HepG2 (cell line): ENCODE results near the gene RNPS1. TPM values are rescaled to one million over a fixed set of nuclear protein-coding genes. Genes with fewer than 3 reads are reported as not detected.

Source experiments
- FOXJ3 ChIP-seq: sonication (generic); formaldehyde crosslinking; IDR thresholded peaks from 2 replicates; pipeline ENCODE4 v1.4.0; 2020; ENCODE audit warnings: missing genetic modification reagents, mild to moderate bottlenecking, borderline replicate concordance
- MEF2D ChIP-seq: sonication (generic); formaldehyde crosslinking; IDR thresholded peaks from 2 replicates; pipeline ENCODE4 v1.5.1; 2020; ENCODE audit warnings: mild to moderate bottlenecking, missing genetic modification reagents
- MIER2 ChIP-seq: IDR thresholded peaks from 2 replicates; pipeline ENCODE4 v1.6.1; 2016; ENCODE audit warnings: missing biosample characterization, missing genetic modification reagents
- MIER3 ChIP-seq: IDR thresholded peaks from 2 replicates; pipeline ENCODE4 v1.6.1; 2016; ENCODE audit warnings: missing compliant biosample characterization, borderline replicate concordance
- NFYB ChIP-seq: sonication (generic); formaldehyde crosslinking; IDR thresholded peaks from 2 replicates; pipeline ENCODE4 v1.4.0; 2020; ENCODE audit warnings: missing genetic modification reagents
- NFYC ChIP-seq: IDR thresholded peaks from 2 replicates; pipeline ENCODE4 v1.6.1; 2016; ENCODE audit warnings: missing genetic modification reagents, missing compliant biosample characterization
- RFXANK ChIP-seq: IDR thresholded peaks from 2 replicates; pipeline ENCODE4 v1.6.1; 2016
- SP4 ChIP-seq: sonication (generic); formaldehyde crosslinking; IDR thresholded peaks from 2 replicates; pipeline ENCODE4 v1.8.1; 2023; ENCODE audit warnings: mild to moderate bottlenecking, missing genetic modification reagents
- TOE1 ChIP-seq: sonication (generic); formaldehyde crosslinking; IDR thresholded peaks from 2 replicates; pipeline ENCODE4 v1.4.0; 2020; ENCODE audit warnings: mild to moderate bottlenecking, missing genetic modification reagents
- ZFP90 ChIP-seq: sonication (generic); formaldehyde crosslinking; IDR thresholded peaks from 2 replicates; pipeline ENCODE4 v1.8.0; 2022; ENCODE audit warnings: missing genetic modification reagents, mild to moderate bottlenecking, inconsistent platforms, borderline replicate concordance
- ZNF138 ChIP-seq: sonication (generic); formaldehyde crosslinking; IDR thresholded peaks from 2 replicates; pipeline ENCODE4 v1.5.0; 2020; ENCODE audit warnings: mild to moderate bottlenecking, low read depth, missing genetic modification reagents
- ZNF33A ChIP-seq: sonication (generic); formaldehyde crosslinking; IDR thresholded peaks from 2 replicates; pipeline ENCODE4 v1.5.1; 2020; ENCODE audit warnings: missing genetic modification reagents, mild to moderate bottlenecking, moderate library complexity, borderline replicate concordance
- ZNF549 ChIP-seq: sonication (generic); formaldehyde crosslinking; IDR thresholded peaks from 2 replicates; pipeline ENCODE4 v1.5.0; 2020; ENCODE audit warnings: missing genetic modification reagents
- ZNF614 ChIP-seq: IDR thresholded peaks from 2 replicates; pipeline ENCODE4 v1.6.1; 2018; ENCODE audit warnings: missing biosample characterization, missing genetic modification reagents, inconsistent platforms, borderline replicate concordance
- ZNF670 ChIP-seq: sonication (generic); formaldehyde crosslinking; IDR thresholded peaks from 2 replicates; pipeline ENCODE4 v1.8.0; 2022; ENCODE audit warnings: mild to moderate bottlenecking, missing genetic modification reagents, borderline replicate concordance
- ZNF775 ChIP-seq: sonication (generic); formaldehyde crosslinking; IDR thresholded peaks from 2 replicates; pipeline ENCODE4 v1.4.0; 2020; ENCODE audit warnings: missing genetic modification reagents, mild to moderate bottlenecking, moderate library complexity, borderline replicate concordance
- ZNF839 ChIP-seq: sonication (generic); formaldehyde crosslinking; IDR thresholded peaks from 2 replicates; pipeline ENCODE4 v1.4.0; 2020; ENCODE audit warnings: missing genetic modification reagents, mild to moderate bottlenecking, borderline replicate concordance
- polyA plus RNA-seq, 8 experiments: library from polyadenylated mRNA; depleted of rRNA in 3 of 8; stranded (reverse) in 7 of 8; unstranded in 1 of 8; fragments of >200 nt; fragmentation: Illumina TruSeq in 4 of 8; extraction: Trizol in 4 of 8; gene quantifications; 2 replicates each; pipeline versions ENCODE4 v1.2.1 to v1.2.3, GENCODE V29; 2011 to 2016; ENCODE audit warnings: low read depth in 4 of 8, missing spikeins in 1 of 8, mixed read lengths in 1 of 8; ENCODE audit not compliant: insufficient read depth in 1 of 8
- total RNA-seq, 5 experiments: library from RNA; depleted of rRNA; stranded (reverse); fragments of >200 nt; fragmentation: Illumina TruSeq; extraction: Trizol; gene quantifications; 2 replicates each; pipeline ENCODE4 v1.2.3, GENCODE V29; 2016; ENCODE audit warnings: low read depth in 1 of 5
- TF ChIP-seq, protein P1 (sequence below): sonication (generic); formaldehyde crosslinking; IDR thresholded peaks from 2 replicates; pipeline ENCODE4 v1.5.0; 2020; ENCODE audit warnings: missing genetic modification reagents
- TF ChIP-seq, protein P2 (sequence below): IDR thresholded peaks from 2 replicates; pipeline ENCODE4 v1.6.1; 2016; ENCODE audit warnings: missing compliant biosample characterization, missing genetic modification reagents, borderline replicate concordance
- TF ChIP-seq, protein P3 (sequence below): sonication (generic); formaldehyde crosslinking; IDR thresholded peaks from 2 replicates; pipeline ENCODE4 v1.4.0; 2020; ENCODE audit warnings: missing genetic modification reagents

Gene RNPS1
- total and polyA plus RNA-seq, 2 of the 13 experiments (the other 11 are each of a cell fraction or from before 2014, with no cell fraction given) = 126 to 133 TPM

DNA sequence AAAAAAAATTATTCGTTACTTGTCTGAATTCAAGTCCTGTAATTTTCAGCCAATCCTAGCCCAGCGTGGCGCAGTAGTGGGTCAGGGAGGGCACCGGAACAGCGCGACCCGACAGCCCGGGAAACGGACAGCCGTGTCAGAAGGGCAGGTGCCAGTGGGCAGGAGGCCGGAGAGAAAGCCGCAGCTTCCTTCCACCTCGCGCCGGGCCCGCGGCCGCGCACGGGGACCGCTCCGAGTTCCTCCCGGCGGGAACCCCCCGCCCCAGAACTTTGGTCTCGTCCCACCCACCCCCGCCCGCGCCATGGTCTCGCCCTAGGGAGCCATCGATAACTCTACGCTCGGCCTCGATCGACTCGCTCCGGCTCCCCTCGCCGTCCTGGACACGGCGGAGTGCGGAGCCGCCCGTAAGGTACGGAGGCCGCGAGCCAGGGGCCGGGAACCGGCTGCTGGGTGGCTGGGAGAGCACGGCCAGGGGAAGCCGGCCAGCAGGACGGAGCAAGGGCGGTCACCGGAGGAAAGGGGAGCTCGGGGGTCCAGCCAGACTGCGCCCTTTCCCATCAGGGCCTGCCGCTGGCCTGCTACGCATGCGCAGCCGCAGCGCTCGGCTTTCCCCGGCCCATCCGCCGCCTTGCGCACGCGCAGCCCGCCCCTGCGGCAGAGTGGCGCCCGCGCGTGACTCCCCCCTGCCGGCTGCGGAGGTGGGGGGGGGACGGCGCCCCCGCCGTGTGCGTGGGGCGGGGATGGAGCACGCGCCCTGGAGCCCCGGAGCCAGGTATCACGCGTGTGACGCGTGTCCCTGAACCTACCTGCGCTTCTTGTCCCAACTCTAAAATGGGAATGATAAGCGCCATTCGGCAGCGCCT lies 62.6 kb downstream of the RNPS1 start, which contains the start of gene MLST8 (continued):
- TF ChIP-seq, protein P1, sequence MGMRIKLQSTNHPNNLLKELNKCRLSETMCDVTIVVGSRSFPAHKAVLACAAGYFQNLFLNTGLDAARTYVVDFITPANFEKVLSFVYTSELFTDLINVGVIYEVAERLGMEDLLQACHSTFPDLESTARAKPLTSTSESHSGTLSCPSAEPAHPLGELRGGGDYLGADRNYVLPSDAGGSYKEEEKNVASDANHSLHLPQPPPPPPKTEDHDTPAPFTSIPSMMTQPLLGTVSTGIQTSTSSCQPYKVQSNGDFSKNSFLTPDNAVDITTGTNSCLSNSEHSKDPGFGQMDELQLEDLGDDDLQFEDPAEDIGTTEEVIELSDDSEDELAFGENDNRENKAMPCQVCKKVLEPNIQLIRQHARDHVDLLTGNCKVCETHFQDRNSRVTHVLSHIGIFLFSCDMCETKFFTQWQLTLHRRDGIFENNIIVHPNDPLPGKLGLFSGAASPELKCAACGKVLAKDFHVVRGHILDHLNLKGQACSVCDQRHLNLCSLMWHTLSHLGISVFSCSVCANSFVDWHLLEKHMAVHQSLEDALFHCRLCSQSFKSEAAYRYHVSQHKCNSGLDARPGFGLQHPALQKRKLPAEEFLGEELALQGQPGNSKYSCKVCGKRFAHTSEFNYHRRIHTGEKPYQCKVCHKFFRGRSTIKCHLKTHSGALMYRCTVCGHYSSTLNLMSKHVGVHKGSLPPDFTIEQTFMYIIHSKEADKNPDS = peak; percentile 93; the same call in 1 of the 2 replicates
- TF ChIP-seq ZNF614 (CRISPR knock-in tag) (no peak; the same call in 1 of the 2 replicates), NFYC (CRISPR knock-in tag) (0 out of 2 replicates have a peak, but pooled peaks have one; percentile 22), NFYB (CRISPR knock-in tag) (no peak; the same call in none of the 2 replicates), ZNF33A (no peak), MIER2 (CRISPR knock-in tag) (no peak), TOE1 (CRISPR knock-in tag) (no peak), MEF2D (CRISPR knock-in tag) (0 out of 2 replicates have a peak, but pooled peaks have one; percentile 37), ZNF549 (CRISPR knock-in tag) (no peak), ZNF775 (CRISPR knock-in tag) (no peak), ZNF138 (CRISPR knock-in tag) (0 out of 2 replicates have a peak, but pooled peaks have one; percentile 15), SP4 (CRISPR knock-in tag) (peak; percentile 72; the same call in 1 of the 2 replicates), MIER3 (CRISPR knock-in tag) (peak; percentile 70; the same call in 1 of the 2 replicates), FOXJ3 (CRISPR knock-in tag) (peak; percentile 49; the same call in 1 of the 2 replicates), ZFP90 (peak; percentile 28; the same call in 1 of the 2 replicates), ZNF670 (CRISPR knock-in tag) (no peak), RFXANK (CRISPR knock-in tag) (no peak), ZNF839 (CRISPR knock-in tag) (0 out of 2 replicates have a peak, but pooled peaks have one; percentile 15)
- TF ChIP-seq, protein P2, sequence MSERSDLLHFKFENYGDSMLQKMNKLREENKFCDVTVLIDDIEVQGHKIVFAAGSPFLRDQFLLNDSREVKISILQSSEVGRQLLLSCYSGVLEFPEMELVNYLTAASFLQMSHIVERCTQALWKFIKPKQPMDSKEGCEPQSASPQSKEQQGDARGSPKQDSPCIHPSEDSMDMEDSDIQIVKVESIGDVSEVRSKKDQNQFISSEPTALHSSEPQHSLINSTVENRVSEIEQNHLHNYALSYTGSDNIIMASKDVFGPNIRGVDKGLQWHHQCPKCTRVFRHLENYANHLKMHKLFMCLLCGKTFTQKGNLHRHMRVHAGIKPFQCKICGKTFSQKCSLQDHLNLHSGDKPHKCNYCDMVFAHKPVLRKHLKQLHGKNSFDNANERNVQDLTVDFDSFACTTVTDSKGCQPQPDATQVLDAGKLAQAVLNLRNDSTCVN (CRISPR knock-in tag) = peak; percentile 68; the same call in 1 of the 2 replicates
- TF ChIP-seq, protein P3, sequence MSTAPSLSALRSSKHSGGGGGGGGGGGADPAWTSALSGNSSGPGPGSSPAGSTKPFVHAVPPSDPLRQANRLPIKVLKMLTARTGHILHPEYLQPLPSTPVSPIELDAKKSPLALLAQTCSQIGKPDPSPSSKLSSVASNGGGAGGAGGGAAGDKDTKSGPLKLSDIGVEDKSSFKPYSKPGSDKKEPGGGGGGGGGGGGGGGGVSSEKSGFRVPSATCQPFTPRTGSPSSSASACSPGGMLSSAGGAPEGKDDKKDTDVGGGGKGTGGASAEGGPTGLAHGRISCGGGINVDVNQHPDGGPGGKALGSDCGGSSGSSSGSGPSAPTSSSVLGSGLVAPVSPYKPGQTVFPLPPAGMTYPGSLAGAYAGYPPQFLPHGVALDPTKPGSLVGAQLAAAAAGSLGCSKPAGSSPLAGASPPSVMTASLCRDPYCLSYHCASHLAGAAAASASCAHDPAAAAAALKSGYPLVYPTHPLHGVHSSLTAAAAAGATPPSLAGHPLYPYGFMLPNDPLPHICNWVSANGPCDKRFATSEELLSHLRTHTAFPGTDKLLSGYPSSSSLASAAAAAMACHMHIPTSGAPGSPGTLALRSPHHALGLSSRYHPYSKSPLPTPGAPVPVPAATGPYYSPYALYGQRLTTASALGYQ (CRISPR knock-in tag) = no peak
